Measurements from ENCODE around the gene HOPX.

DNA sequence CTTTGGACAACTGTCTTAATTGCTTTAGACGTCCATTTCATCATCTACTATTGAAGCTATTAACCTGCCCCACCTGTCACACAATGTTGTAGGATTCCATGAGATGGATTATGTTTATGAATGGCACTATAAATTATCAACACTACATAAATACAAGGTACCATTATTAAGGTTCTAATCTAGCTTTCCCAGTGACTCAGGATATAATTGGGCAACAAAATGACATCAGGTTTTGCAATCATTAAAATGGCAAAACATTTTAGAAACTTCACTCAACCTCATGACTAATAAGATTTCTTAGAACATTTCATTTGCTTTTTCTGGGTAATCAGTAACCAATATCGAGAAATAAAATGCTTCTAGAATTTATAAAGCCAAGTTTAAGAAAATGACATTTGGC lies 9.2 kb downstream of the HOPX start:
- TF ChIP-seq CTCF (IDR thresholded peaks at IDR 0.05; ENCODE audit: insufficient read depth, low read length) (no peak), POLR2AphosphoS5 (IDR thresholded peaks at IDR 0.05; ENCODE audit: low read depth) (no peak), REST (IDR thresholded peaks at IDR 0.05; ENCODE audit: insufficient replicate concordance, low read depth) (no peak), SPI1 (IDR thresholded peaks at IDR 0.05; ENCODE audit: borderline replicate concordance, low read depth) (no peak), GABPA (IDR thresholded peaks at IDR 0.05; ENCODE audit: low read depth) (no peak)

All from HL-60 (cell line).